K562 (cell line): ENCODE results near the gene INPP4B. TPM values are rescaled to one million over a fixed set of nuclear protein-coding genes. Genes with fewer than 3 reads are reported as not detected.

Source experiments
- ATAC-seq: fragments of 200-7000 bp; cut with Tn5 transposase; 3 replicates; pipeline ENCODE4 v1.9.1; 2020; ENCODE audit warnings: moderate library complexity
- BruUV-seq: library from RNA; stranded (reverse); fragments of 400-500 nt; replicated peaks from 2 replicates; lab custom pipeline; 2021; lab: Mats Ljungman, UMichigan
- CTCF ChIA-PET: fragments of 300-600 bp; formaldehyde crosslinking; extraction: SDS; loops from one replicate; lab custom pipeline; 2021; ENCODE audit warnings: low intra/inter-chr PET ratio; lab: Yijun Ruan, JAX
- POLR2A ChIA-PET: fragments of 300-600, 350-650 bp; sonication (Branson Sonifier 250); formaldehyde crosslinking; extraction: SDS; loops from one replicate; lab custom pipeline; 2021; ENCODE audit warnings: antibody characterized with exemption, inconsistent platforms; lab: Yijun Ruan, JAX
- DNase-seq, 4 experiments: peaks; one replicate each; pipeline versions ENCODE4 v3.0.0 to v3.0.0-alpha.2; 2011 to 2018; ENCODE audit warnings: low spot score in 3 of 4, mixed read lengths in 3 of 4; ENCODE audit errors: extremely low read depth in 1 of 4
- FAIRE-seq: peaks from 2 replicates; lab custom pipeline; 2011; peaks lifted over from hg19 to GRCh38; lab: Jason Lieb, UNC
- H2AFZ ChIP-seq: 2 replicates; pipeline ENCODE4 v1.6.0; 2011; ENCODE audit warnings: low read depth, low read length, control low read depth, inconsistent platforms
- H3K27ac ChIP-seq: fragments of 200-600 bp; 3 replicates; pipeline ENCODE4 v1.8.0; 2011; ENCODE audit warnings: low read depth, mild to moderate bottlenecking, control low read depth, inconsistent platforms, low read length, moderate library complexity, mixed read lengths; ENCODE audit errors: extremely low read depth
- H3K27me3 ChIP-seq, 2 experiments: fragments of 300-600 bp in 1 of 2; 2 replicates in 1 of 2; 3 replicates in 1 of 2; pipeline versions ENCODE4 v1.6.0 to v1.8.0; 2011; ENCODE audit warnings: inconsistent platforms in 2 of 2, low read length in 2 of 2, mild to moderate bottlenecking in 1 of 2, mixed read lengths in 1 of 2, moderate library complexity in 1 of 2; ENCODE audit not compliant: control insufficient read depth in 2 of 2, insufficient read depth in 2 of 2
- H3K36me3 ChIP-seq: fragments of 300-600 bp; 3 replicates; pipeline ENCODE4 v1.8.0; 2011; ENCODE audit warnings: mild to moderate bottlenecking, low read length, inconsistent platforms; ENCODE audit not compliant: control insufficient read depth, insufficient read depth
- H3K4me1 ChIP-seq, 2 experiments: fragments of 200-600 bp in 1 of 2; replicated peaks in 1 of 2; 2 replicates in 1 of 2; 3 replicates in 1 of 2; pipeline versions ENCODE4 v1.5.1 to v1.8.0; 2011; ENCODE audit warnings: inconsistent platforms in 2 of 2, low read length in 2 of 2, mild to moderate bottlenecking in 1 of 2, mixed read lengths in 1 of 2, moderate library complexity in 1 of 2; ENCODE audit not compliant: control insufficient read depth in 2 of 2, insufficient read depth in 2 of 2
- H3K4me2 ChIP-seq: 2 replicates; pipeline ENCODE4 v1.6.1; 2011; ENCODE audit warnings: low read length, control low read depth, inconsistent platforms, mixed read lengths; ENCODE audit not compliant: insufficient read depth
- H3K4me3 ChIP-seq: fragments of 200-600 bp; sonication (generic), shearing (Covaris generic); 2 replicates; pipeline ENCODE4 v1.5.1; 2016; ENCODE audit warnings: control low read depth, inconsistent platforms
- H3K79me2 ChIP-seq: fragments of 200-600 bp; 3 replicates; pipeline ENCODE4 v1.8.0; 2011; ENCODE audit warnings: low read length, inconsistent platforms; ENCODE audit not compliant: control insufficient read depth, insufficient read depth
- H3K9ac ChIP-seq, 2 experiments: 2 replicates each; pipeline versions ENCODE4 v1.6.0 to v1.6.1; 2011; ENCODE audit warnings: low read depth in 2 of 2, low read length in 2 of 2, control low read depth in 1 of 2, inconsistent platforms in 1 of 2, mild to moderate bottlenecking in 1 of 2, mixed read lengths in 1 of 2; ENCODE audit not compliant: insufficient read depth in 1 of 2
- H3K9me1 ChIP-seq: one replicate; pipeline ENCODE4 v1.6.0; 2011; ENCODE audit warnings: inconsistent platforms, mild to moderate bottlenecking, low read length, moderate library complexity; ENCODE audit not compliant: control insufficient read depth, insufficient read depth
- H3K9me3 ChIP-seq: replicated peaks from 2 replicates; pipeline ENCODE4 v1.5.1; 2011; ENCODE audit warnings: low read depth, low read length, inconsistent platforms; ENCODE audit not compliant: control insufficient read depth, insufficient read depth
- H4K20me1 ChIP-seq: replicated peaks from 2 replicates; pipeline ENCODE4 v1.6.1; 2011; ENCODE audit warnings: low read length, inconsistent platforms, mixed read lengths; ENCODE audit not compliant: control insufficient read depth, insufficient read depth
- ARNT ChIP-seq, 2 experiments: fragments of 450-650 bp; IDR thresholded peaks; 2 replicates each; pipeline ENCODE4 v1.6.1; 2016; ENCODE audit warnings: mild to moderate bottlenecking in 1 of 2
- CAMTA2 ChIP-seq: fragments of 250-450 bp; sonication (Bioruptor Pico); conservative IDR thresholded peaks from 2 replicates; pipeline ENCODE4 v1.5.1; 2022
- EGR1 ChIP-seq: fragments of 450-650 bp; conservative IDR thresholded peaks from 2 replicates; pipeline ENCODE4 v1.6.1; 2017; ENCODE audit warnings: mild to moderate bottlenecking
- ELF1 ChIP-seq: fragments of 200-800 bp; sonication (Bioruptor generic); IDR thresholded peaks from 2 replicates; pipeline ENCODE4 v1.6.1; 2016; ENCODE audit warnings: missing genetic modification characterization, missing compliant biosample characterization
- ETS1 ChIP-seq: conservative IDR thresholded peaks from 2 replicates; pipeline ENCODE4 v1.6.1; 2011; ENCODE audit warnings: low read depth, mild to moderate bottlenecking, low read length; ENCODE audit not compliant: control insufficient read depth
- KAT8 ChIP-seq: fragments of 450-650 bp; IDR thresholded peaks from 2 replicates; pipeline ENCODE4 v1.6.1; 2016; ENCODE audit warnings: low read depth, mild to moderate bottlenecking
- MCM3 ChIP-seq: fragments of 450-650 bp; IDR thresholded peaks from 2 replicates; pipeline ENCODE4 v1.6.1; 2016
- SMAD4 ChIP-seq: fragments of 250-450 bp; sonication (Bioruptor Pico); conservative IDR thresholded peaks from 2 replicates; pipeline ENCODE4 v1.8.0; 2021; ENCODE audit warnings: inconsistent platforms, mild to moderate bottlenecking, moderate library complexity
- ZNF518B ChIP-seq: fragments of 250-450 bp; sonication (Bioruptor Pico); IDR thresholded peaks from 2 replicates; pipeline ENCODE4 v1.5.0; 2021; ENCODE audit warnings: mild to moderate bottlenecking, moderate library complexity
- WGBS: fragments of 100-300 bp; shearing (Covaris generic); methylation state at CpG from one replicate; pipeline ENCODE4 v1.1.6; 2016; ENCODE audit warnings: low coverage, mixed read lengths; ENCODE audit not compliant: insufficient coverage; ENCODE audit errors: missing lambda C conversion rate; 5-methylcytosine and 5-hydroxymethylcytosine counted together
- in situ Hi-C: fragments of 300-500 bp; cut with MboI; formaldehyde crosslinking; loops from 4 replicates; pipeline ENCODE4 v1.15.0; 2018; ENCODE audit warnings: inconsistent platforms, mixed read lengths
- intact Hi-C: fragments of 100-400 bp; cut with micrococcal nuclease; formaldehyde crosslinking; loops from 2 replicates; pipeline ENCODE4 v1.14.2; 2022
- polyA plus RNA-seq, 8 experiments: library from polyadenylated mRNA; depleted of rRNA in 4 of 8; stranded (reverse) in 5 of 8; unstranded in 3 of 8; fragments of >200 nt; fragmentation: Nextera tagmentation in 2 of 8; fragmentation: Illumina TruSeq in 1 of 8; extraction: Ambion mirVana in 2 of 8; extraction: Trizol in 1 of 8; gene quantifications; 2 replicates each; pipeline versions ENCODE4 v1.2.1 to v1.2.3, GENCODE V29; 2011 to 2014; ENCODE audit warnings: inconsistent platforms in 1 of 8, missing spikeins in 1 of 8
- total RNA-seq, 7 experiments: library from RNA; depleted of rRNA in 6 of 7; stranded (reverse); fragments of >200 nt in 6 of 7; fragmentation: Illumina TruSeq in 2 of 7; extraction: Trizol in 2 of 7; gene quantifications; 2 replicates each; pipeline versions ENCODE4 v1.2.1 to v1.2.3, GENCODE V29; 2011 to 2021; ENCODE audit warnings: low replicate concordance in 1 of 7

The INPP4B gene
- total and polyA plus RNA-seq, 9 of the 15 experiments (the other 6 are each of a cell fraction or from before 2014, with no cell fraction given) = 0.04 to 0.11 TPM; not detected in 7

- Histone ChIP-seq H3K9me1 (no peaks in the 10 kb centered on the region), H3K4me3 (no peak overlapping the region), H2AFZ (no peak overlapping the region), H3K9me3 (no peaks in the 10 kb centered on the region; the same call in 1 of the 2 replicates), H3K36me3 (no peaks in the 10 kb centered on the region), H3K4me1 (no peaks in the 10 kb centered on the region), H3K27ac (no peak overlapping the region), H3K9ac (no peak overlapping the region), H3K4me2 (no peak overlapping the region), H3K79me2 (no peaks in the 10 kb centered on the region), H4K20me1 (no peaks in the 10 kb centered on the region), H3K27me3 (no peaks in the 10 kb centered on the region)
- no TSS peak for BruUV-seq
- TF ChIP-seq ETS1 = no peak
- intact Hi-C loops (no loop called here), in situ Hi-C loops (no loop called here)
- FAIRE-seq (no peak), DNase-seq (no peak), ATAC-seq (no peak)
- WGBS = 0% methylated on average over 2 of the region's 2 CpGs
- ChIA-PET POLR2A (no interaction called here), CTCF (no interaction called here)
Observed at GRCh38 chr4:142406499-142406835, 439.6 kb downstream of the INPP4B start.

- ATAC-seq (no peak), DNase-seq (no peak), FAIRE-seq (no peak)
- 0% methylated on average over 5 of the region's 5 CpGs for WGBS
- ChIA-PET CTCF (no interaction called here), POLR2A (no interaction called here)
- H3K9ac ChIP-seq = no peak overlapping the region
- intact Hi-C loops (no loop called here), in situ Hi-C loops (no loop called here)
- no TSS peak for BruUV-seq
- H4K20me1 ChIP-seq = no peaks in the 10 kb centered on the region
- no peaks in the 10 kb centered on the region for H3K27me3 ChIP-seq
- H3K9me3 ChIP-seq = no peaks in the 10 kb centered on the region; the same call in 1 of the 2 replicates
- no peak overlapping the region for H3K4me2 ChIP-seq
- no peaks in the 10 kb centered on the region for H3K9me1 ChIP-seq
- H2AFZ ChIP-seq = no peak overlapping the region
- H3K4me1 ChIP-seq = no peaks in the 10 kb centered on the region
- H3K36me3 ChIP-seq = no peaks in the 10 kb centered on the region
- H3K4me3 ChIP-seq = no peak overlapping the region
- no peaks in the 10 kb centered on the region for H3K79me2 ChIP-seq
- H3K27ac ChIP-seq = no peak overlapping the region
- TF ChIP-seq KAT8 = no peak
- TF ChIP-seq ELF1 (tag) = no peak
- TF ChIP-seq MCM3 = no peak
- no peak for TF ChIP-seq EGR1
- TF ChIP-seq SMAD4 (CRISPR knock-in tag) = no peak
- TF ChIP-seq ARNT (IDR thresholded peaks at IDR 0.05) = no peak
- TF ChIP-seq ZNF518B (CRISPR knock-in tag) = no peak
- no peak for TF ChIP-seq CAMTA2 (CRISPR knock-in tag)
Observed at GRCh38 chr4:142405695-142406498, 440.2 kb downstream of the INPP4B start.
